Activated CD4-positive, alpha-beta T cell treated with anti-CD3 and anti-CD28 coated beads for 4 hours (primary cell): Measurements from ENCODE around the gene AHCYL2.
A peak's percentile ranks its signal among the peaks of the same experiment; 100 is the strongest.

Source experiments
- DNase-seq, 2 donors: peaks; one replicate each; pipeline ENCODE4 v3.0.0-alpha.2; 2020

The AHCYL2 gene

DNA sequence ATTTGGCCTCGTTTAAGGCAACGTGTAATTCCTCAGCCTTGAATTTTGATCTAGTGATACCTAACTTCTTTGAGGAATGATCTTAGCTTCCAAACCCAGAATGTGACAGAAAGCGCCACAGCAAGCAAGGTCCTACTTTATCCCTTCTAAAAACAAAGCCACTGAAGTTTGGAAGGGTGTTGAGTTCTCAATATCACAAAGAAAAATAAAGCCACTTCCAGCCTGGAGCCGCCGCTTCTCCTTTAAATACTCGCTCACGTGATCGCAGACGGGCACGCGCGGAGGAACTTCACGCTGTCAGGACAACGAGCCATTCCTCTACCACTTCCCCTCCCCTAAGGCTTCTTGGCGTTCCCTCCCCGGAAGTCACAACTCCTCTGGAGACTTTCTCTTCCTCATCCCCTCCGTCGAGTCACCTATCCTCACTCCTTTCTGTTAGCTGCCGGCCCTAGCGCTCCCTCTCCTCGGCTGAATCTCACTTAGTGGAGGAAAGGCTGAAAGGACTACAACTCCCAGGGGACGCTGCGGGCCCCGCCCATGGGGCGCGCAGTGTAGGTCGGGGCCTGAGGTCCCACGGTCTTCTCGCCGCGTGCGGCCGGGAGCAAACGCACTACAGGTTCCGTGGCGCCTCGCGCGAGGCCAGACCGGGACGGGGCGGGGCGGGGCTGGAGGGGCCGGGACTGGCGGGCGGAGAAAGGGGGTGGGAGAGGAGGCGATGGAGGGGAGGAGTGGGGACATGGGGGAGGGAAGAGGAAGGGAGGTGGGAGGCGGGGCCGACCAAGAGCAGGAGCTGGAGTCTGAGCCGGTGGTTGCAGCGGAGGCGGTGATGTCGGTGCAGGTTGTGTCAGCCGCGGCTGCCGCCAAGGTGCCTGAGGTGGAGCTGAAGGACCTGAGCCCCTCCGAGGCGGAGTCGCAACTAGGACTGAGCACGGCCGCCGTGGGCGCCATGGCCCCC, at the start of gene AHCYL2:
Gene AHCYL2 (plus strand): TSS at position 780 of the 955 bp plus-strand sequence.
- peak; percentile 98 for DNase-seq

DNA sequence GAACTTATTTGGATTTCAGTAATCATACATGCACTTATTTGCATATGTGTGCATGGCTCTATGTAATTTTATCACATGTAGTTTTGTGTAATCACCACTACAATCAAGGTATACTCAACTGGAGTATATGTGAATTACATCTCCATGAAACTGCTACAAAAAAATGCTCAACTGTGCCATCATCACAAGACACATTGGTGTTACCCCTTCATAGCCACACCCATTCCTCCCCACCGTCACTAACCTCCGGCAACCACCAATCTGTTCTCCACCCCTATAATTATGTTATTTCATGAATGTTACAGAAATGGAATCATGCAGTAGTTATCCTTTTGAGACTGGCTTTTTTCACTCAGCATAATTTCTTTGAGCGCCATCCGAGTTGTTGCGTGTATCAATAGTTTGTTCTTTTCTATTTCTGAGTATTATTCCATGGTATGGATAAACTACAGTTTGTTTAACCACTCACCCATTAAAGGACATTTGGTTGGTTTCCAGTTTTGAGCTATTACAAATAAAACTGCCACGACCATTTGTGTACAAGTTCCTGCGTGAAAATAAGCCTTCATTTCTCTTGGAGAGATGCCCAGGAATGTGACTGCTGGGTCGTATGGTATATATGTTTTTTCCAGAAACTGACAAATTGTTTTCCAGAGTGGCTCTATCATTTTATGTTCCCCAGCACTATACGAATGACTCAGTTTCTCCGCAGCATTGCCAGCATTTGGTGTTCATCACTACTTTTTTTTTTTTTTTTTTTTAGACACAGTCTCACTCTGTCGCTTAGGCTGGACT, 47.7 kb upstream of the AHCYL2 start:
- DNase-seq, result no peak

DNA sequence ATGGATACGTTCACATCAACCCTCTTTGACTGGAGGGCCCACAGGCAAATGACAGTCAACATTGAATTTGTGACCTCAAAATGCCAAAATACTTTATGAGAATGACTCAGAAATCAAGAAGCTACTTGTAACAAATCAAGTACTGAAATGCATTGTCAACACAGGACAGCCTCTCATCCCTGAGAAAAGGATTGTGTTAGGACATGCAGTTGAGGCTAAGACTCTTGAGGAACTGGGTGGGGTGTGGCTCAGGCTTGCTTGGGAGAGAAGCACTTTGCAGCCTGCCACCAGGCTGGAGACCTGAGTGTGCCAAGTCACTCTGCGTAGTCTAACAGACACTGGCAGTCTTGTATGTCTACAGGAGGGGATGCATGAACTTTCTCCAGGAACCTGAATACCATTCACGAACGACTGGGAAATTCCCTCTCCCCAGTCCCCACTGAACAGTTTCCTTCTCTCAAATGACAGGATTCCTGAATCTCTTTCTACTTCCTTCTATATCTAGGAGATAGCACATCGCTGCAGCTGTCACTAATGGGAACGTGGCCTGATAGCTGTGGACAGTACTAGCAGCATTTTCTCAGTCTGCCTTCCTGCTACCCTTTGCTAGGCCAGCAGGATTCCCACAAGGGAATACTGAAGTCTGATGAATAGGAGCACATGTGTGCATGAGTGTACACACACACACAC, 39.7 kb upstream of the AHCYL2 start:
- no peak for DNase-seq

DNA sequence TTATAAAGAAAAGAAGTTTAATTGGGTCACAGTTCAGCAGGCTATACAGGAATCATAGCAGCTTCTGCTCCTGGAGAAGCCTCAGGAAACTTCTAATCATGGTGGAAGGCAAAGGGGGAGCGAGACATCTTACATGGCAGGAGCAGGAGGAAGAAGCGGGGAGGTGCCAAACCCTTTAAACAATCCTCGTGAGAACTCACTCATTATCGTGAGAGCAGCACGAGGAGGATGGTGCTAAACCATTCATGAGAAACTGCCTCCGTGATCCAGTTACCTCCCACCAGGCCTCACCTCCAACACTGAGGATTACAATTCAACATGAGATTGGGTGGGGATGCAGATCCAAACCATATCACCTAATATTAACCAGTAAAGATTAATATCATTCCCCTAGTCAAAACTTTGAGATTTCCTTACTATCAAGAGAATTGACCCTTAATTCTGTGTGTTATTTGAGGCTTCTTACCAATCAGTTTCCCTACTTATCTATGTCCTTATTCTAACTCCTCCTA, 38.0 kb upstream of the AHCYL2 start:
- DNase-seq, result no peak

DNA sequence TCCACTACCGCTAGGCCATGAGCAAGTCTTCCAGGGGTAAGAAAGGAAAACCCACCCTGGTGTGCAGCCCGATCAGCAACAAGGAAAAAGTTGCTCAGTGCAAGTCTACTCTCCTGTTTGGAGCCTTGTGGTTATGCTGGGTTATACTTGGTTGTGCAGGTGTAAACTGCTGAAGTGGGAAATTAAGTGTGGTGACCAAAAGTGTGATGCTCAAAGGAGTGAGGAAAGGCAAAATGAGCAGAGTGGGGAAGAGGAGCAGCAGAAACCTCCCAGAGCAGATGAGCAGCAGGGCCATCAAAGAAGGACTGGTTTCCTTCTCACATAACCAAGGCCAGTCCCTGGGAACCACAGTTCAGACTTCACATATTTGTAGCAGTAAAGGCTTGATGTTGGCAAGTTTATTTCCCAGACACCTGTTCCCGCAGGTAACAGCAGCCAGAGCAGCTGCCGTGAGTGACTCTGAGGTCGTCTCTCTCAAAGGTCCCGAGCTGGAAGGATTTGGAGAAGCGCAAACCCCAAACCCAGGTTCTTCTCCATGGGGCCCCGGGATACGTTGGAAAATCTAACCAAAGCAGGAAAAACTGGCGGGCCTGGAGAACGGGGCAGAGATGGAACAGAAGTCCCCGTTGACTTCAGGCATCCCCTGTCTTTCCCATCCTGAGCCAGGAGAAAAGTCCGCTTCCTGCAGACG, 37.0 kb upstream of the AHCYL2 start:
- DNase-seq, result no peak

DNA sequence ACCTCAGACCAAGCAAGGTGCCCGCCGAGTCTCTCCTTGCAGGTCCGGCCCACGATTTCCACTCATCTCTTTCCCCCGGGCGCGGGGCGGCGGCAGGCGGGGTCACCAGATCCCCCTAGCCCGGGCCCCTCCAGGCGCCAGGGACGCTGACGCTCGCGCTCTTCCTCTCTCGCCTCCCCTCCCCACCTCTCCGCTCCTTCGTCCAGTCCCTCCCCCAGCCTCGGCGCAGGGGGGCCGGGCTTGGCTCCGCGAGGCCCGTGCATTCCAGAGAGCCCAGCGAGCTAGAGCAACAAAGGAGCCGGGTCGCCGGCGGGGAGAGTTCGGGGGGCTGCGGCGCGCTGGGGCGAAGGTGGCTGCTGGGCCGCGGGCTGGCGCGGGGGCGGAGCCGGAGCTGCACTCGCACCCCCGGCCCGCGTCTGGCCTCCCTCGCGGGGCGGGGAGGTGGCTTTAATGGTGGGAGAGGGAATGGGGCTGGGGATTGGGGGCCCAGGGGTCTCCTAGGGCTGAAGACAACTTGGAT, 36.4 kb upstream of the AHCYL2 start, which contains the start of gene SMO:
Gene SMO (plus strand): TSS at position 262 of the 520 bp plus-strand sequence. CDS start 519 bp downstream, outside the sequence.
- DNase-seq, result no peak

DNA sequence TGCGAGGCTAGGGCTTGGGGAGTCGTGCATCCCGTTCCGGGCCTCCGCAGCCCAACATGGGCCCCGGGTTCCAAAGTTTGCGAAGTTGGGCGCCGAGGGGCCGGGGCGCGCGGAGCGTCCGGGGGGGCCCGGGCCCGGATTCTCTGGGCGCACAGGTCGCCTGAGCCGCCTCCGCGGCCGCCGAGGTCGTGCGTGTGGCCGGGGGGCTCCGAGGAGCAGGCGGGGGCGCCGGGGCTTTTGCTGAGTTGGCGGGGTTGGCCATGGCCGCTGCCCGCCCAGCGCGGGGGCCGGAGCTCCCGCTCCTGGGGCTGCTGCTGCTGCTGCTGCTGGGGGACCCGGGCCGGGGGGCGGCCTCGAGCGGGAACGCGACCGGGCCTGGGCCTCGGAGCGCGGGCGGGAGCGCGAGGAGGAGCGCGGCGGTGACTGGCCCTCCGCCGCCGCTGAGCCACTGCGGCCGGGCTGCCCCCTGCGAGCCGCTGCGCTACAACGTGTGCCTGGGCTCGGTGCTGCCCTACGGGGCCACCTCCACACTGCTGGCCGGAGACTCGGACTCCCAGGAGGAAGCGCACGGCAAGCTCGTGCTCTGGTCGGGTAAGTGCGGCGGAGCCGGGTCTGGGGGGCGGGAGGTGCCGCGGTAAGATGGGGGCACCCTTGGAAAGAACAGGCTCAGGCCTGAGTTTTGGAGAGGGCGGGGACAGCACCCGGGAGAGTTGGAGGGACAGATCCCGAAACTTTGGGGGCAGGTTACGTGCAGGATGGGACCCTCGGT, 35.8 kb upstream of the AHCYL2 start:
- DNase-seq, result no peak

DNA sequence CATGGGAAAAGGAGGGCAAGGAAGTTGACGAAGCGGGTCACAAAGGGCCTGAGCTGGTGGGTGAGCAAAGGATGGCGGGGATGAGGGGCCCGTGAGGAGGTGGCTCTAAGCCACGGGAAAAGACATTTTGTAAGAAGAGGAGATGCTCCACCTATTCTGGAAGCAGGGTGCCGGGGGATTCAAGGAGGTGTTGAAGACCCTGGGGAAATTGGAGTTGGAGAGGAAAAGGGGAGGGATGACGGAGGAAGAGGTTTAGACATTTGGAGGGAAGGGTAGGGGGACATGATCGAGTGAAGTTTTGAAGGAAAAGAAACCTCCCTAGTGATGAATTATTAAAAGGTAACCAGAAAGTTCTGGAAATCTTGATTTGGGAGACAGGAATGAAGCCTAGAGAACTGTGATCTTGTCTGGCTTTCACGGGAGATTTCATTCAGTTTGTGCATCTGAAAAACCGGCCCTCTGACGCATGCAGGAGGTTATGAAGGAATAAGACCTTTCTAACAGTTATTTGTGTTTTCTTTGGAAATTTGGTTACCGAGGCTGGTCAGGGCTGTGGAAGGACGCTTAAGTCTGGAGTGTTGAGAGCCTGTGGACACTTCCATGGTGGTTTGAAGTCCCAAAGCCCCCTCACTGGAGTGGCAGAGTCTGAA, 35.0 kb upstream of the AHCYL2 start:
- no peak for DNase-seq

DNA sequence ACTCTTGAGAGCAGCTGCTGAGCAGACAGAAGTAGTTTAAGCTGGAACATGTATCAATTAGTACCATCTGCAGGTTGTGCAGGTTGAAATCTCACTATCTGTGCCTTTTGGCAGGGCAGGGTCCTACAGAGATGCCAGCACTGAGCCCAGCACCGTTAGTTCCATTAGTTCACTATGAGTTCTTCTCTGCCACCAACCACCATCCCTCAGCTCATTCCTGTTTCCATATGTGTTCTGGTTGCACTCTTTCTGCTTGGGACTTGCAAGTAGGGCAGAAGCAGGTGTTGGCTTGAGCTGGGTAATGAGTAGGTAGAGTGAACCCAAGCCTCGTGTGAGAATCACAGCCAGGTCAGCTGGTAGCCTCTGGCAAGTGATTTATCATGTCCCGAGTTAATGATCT, 33.6 kb upstream of the AHCYL2 start:
- DNase-seq, result no peak

DNA sequence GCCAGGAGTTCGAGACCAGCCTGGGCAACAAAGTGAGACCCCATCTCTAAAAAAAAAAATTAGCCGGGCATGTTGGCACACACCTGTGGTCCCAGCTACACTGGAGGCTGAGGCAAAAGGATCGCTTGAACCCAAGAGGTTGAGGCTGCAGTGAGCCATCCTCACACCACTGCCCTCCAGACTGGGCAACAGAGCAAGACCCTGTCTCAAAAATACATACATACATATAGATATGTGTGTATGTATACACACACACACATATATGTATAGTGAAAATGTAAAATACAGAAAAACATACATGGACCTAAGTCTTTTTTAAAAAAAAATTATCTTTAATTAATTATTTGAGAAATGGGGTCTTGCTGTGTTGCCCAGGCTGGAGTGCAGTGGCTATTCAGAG, 30.9 kb upstream of the AHCYL2 start:
- no peak for DNase-seq

DNA sequence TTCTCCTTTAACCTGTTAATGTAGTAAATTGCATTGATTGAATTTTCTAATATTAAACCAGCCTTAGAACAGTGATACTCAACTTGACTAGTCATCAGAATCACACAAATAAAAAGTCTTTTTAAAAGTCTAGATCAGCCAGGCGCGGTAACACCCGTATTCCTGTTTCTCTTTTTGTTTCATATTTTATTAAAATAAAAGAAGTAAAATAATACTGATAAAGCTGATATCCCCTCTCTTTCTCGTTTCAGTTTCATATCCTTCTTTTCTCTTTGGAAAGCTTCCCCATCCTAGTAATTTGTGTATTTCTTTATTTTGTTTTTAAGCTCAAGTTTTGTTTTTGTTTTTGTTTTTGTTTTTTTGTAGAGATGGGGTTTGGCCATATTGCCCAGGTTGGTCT, 27.1 kb upstream of the AHCYL2 start:
- no peak for DNase-seq

DNA sequence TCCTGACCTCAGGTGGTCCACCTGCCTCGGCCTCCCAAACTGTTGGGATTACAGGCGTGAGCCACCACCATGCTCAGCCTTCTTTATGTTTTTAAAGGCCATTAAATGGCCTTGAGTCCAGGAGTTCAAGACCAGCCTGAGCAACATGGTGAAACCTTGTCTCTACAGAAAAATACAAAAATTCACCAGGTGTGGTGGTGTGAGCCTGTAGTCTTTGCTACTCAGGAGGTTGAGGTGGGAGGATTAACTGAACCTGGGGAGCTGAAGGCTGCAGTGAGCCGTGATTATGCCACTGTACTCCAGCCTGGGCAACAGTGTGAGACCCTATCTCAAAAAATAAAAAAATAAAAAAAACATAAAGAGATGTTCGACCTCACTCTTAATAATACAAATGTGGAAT, 25.4 kb upstream of the AHCYL2 start:
- no peak for DNase-seq

DNA sequence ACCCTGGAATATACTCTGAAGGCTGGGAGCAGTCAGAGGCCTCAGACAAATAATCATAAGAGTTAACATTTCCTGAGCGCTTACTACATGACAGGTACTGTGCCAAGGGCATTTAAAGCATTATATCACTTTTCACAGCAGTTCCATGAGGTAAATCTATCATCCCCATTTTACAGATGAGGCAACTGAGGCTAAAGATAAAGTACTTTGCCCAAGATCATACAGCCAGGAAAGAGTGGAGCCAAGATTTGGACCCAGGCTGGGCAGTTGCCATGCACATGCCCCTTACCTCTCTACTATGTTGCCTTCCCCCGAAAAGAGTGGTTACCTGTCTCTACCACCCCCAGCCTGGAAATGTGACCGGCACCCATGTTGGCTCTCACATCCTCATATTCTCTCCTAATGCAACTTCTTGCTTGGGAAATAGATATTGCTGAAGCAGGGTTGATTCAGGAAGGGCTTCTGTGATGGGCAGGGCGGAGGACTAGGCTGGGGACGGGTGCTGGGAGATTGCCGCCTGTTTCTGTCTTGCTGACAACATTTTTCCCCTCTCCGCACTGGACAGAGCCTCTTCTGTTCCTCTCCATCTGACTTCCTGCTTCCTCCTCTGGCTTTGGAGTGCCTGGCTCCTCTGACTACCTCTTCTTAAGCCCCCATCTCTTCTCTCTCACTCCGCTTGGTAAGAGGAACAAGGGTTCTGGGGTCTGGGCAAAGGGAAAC, 22.6 kb upstream of the AHCYL2 start:
- no peak for DNase-seq

DNA sequence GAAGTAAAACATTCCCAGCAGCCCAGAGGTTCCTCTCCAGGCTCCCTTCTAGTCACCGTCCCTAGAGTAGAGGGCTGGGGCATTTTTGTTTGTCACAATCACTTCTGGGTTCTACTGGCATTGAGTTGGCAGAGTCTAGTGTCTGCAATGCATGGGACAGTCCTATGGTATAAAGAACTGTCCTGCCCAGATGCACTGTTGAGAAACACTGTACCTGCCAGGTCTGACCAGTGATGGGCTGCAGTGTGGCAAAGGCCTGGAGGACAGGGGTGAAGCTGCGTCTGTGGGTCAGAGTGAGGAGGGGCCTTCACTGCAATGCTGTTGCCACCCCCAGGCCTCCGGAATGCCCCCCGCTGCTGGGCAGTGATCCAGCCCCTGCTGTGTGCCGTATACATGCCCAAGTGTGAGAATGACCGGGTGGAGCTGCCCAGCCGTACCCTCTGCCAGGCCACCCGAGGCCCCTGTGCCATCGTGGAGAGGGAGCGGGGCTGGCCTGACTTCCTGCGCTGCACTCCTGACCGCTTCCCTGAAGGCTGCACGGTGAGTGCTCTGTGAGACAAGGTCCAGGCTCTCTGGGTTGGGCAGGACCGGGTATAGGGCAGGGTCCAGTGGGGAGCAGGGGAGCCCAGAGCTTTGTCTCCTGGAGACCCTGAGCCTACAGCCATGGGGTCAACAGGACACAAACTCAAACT, 21.6 kb upstream of the AHCYL2 start:
- DNase-seq, result no peak

DNA sequence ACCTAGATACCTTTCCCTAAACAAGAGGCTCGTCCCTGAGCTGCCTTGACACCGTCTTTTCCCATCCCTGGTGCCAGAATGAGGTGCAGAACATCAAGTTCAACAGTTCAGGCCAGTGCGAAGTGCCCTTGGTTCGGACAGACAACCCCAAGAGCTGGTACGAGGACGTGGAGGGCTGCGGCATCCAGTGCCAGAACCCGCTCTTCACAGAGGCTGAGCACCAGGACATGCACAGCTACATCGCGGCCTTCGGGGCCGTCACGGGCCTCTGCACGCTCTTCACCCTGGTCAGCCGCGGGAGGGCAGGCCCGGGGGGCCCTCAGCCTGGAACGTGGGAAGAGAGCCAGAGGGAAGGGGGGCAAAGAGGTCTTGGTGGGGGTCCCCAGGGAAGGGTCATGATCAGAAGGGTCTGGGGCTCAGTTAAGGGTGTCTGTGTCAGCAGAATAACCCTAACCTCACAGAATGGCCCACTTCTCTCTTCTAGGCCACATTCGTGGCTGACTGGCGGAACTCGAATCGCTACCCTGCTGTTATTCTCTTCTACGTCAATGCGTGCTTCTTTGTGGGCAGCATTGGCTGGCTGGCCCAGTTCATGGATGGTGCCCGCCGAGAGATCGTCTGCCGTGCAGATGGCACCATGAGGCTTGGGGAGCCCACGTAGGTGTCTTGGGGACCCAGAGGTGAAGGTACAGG, 19.6 kb upstream of the AHCYL2 start:
- no peak for DNase-seq

DNA sequence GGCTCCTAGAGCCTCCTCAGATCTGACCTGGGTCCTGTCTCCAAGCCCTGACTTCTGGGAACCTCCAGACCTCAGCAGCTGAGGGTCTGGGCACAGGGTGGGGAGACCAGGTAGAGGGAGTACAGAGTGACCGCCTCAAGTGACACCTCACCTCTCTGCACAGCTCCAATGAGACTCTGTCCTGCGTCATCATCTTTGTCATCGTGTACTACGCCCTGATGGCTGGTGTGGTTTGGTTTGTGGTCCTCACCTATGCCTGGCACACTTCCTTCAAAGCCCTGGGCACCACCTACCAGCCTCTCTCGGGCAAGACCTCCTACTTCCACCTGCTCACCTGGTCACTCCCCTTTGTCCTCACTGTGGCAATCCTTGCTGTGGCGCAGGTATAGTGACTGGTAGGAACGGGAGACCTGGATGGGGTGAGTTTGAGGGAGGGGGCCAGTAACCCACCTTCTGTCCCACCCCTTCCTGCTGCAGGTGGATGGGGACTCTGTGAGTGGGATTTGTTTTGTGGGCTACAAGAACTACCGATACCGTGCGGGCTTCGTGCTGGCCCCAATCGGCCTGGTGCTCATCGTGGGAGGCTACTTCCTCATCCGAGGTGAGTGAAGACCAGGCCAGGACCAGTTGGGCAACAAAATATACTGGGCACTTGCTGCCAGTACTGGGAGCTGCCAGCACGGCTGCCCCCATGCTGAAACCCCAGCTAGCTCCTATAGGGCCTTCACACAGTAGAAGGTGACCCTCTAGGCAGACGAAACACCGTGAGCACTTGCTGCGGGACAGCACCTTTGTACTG, 18.6 kb upstream of the AHCYL2 start:
- DNase-seq, result no peak

DNA sequence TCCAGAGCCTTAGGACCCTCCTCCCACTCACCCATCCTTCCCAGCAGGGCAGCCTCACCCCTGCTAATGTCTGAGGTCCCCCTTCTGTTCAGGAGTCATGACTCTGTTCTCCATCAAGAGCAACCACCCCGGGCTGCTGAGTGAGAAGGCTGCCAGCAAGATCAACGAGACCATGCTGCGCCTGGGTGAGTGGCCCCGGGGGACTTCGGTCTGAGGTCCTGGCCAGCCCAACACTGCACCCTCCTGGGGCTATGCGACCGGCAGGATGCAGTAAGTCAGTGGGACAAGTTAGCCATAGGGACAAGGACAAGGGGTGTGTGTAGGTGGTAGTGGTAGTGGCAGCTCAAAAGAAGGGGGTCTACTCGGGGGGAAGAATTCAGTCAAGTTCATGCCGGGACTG, 16.2 kb upstream of the AHCYL2 start:
- DNase-seq, result no peak
